ENCODE results near the gene SLC27A1. TPM values are rescaled to one million over a fixed set of nuclear protein-coding genes. Genes with fewer than 3 reads are reported as not detected.

Gene SLC27A1
- total and polyA plus RNA-seq, 9 of the 15 experiments (the other 6 are each of a cell fraction or from before 2014, with no cell fraction given), result 0.06 to 3.0 (median 1.1) TPM

DNA sequence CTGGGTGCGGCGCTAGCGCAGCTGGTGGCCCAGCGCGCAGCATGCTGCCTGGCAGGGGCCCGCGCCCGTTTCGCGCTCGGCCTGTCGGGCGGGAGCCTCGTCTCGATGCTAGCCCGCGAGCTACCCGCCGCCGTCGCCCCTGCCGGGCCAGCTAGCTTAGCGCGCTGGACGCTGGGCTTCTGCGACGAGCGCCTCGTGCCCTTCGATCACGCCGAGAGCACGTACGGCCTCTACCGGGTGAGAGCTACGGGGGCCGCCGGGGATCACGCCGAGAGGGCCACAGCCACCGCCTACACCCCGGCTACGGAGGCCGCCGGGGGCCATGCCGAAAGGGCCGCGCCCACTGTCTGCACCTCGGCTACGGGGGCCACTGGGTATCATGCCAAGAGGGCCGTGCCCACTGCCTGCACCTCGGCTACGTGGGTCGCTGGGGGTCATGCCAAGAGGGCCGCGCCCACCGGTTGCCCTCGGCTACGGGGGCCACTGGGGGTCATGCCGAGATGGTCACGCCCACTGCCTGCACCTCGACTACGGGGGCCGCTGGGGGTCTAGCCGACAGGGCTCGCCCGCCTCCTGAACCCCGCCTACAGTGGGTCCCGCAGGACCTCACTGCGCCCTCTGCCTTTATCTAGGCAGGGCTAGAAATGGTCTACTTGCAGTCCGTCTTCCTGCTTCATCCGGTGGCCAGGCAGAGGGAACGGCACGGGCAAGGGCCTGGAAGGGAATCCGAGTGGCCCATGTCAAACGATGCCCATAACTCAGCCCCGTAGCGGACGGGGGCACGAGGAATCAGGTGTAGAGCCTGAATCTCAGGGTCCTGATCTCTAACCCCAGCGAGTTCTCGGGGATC lies 41.6 kb downstream of the SLC27A1 start (continued):
- TF ChIP-seq, protein P1, sequence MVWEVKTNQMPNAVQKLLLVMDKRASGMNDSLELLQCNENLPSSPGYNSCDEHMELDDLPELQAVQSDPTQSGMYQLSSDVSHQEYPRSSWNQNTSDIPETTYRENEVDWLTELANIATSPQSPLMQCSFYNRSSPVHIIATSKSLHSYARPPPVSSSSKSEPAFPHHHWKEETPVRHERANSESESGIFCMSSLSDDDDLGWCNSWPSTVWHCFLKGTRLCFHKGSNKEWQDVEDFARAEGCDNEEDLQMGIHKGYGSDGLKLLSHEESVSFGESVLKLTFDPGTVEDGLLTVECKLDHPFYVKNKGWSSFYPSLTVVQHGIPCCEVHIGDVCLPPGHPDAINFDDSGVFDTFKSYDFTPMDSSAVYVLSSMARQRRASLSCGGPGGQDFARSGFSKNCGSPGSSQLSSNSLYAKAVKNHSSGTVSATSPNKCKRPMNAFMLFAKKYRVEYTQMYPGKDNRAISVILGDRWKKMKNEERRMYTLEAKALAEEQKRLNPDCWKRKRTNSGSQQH (CRISPR knock-in tag; IDR thresholded peaks at IDR 0.05), result no peak
- TF ChIP-seq, protein P2, sequence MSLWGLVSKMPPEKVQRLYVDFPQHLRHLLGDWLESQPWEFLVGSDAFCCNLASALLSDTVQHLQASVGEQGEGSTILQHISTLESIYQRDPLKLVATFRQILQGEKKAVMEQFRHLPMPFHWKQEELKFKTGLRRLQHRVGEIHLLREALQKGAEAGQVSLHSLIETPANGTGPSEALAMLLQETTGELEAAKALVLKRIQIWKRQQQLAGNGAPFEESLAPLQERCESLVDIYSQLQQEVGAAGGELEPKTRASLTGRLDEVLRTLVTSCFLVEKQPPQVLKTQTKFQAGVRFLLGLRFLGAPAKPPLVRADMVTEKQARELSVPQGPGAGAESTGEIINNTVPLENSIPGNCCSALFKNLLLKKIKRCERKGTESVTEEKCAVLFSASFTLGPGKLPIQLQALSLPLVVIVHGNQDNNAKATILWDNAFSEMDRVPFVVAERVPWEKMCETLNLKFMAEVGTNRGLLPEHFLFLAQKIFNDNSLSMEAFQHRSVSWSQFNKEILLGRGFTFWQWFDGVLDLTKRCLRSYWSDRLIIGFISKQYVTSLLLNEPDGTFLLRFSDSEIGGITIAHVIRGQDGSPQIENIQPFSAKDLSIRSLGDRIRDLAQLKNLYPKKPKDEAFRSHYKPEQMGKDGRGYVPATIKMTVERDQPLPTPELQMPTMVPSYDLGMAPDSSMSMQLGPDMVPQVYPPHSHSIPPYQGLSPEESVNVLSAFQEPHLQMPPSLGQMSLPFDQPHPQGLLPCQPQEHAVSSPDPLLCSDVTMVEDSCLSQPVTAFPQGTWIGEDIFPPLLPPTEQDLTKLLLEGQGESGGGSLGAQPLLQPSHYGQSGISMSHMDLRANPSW (CRISPR knock-in tag; IDR thresholded peaks at IDR 0.05), result 0 out of 2 replicates have a peak, but pooled peaks have one; percentile 20
- TF ChIP-seq SOX6 (IDR thresholded peaks at IDR 0.05) (0 out of 2 replicates have a peak, but pooled peaks have one; percentile 5), PRPF4 (IDR thresholded peaks at IDR 0.05; ENCODE audit: insufficient read depth, low read depth, low read length, poor library complexity, severe bottlenecking) (no peak), ZNF717 (CRISPR knock-in tag; IDR thresholded peaks at IDR 0.05) (no peak), TAF15 (IDR thresholded peaks at IDR 0.05; ENCODE audit: low read depth, low read length) (no peak), ZNF311 (CRISPR knock-in tag; IDR thresholded peaks at IDR 0.05) (no peak), ILK (tag; IDR thresholded peaks at IDR 0.05; ENCODE audit: borderline replicate concordance, low read depth) (no peak), KLF16 (IDR thresholded peaks at IDR 0.05) (peak; percentile 95), U2AF1 (optimal IDR thresholded peaks at IDR 0.05; ENCODE audit: low read depth, low read length) (peak; percentile 96)
- TF ChIP-seq, protein P3, sequence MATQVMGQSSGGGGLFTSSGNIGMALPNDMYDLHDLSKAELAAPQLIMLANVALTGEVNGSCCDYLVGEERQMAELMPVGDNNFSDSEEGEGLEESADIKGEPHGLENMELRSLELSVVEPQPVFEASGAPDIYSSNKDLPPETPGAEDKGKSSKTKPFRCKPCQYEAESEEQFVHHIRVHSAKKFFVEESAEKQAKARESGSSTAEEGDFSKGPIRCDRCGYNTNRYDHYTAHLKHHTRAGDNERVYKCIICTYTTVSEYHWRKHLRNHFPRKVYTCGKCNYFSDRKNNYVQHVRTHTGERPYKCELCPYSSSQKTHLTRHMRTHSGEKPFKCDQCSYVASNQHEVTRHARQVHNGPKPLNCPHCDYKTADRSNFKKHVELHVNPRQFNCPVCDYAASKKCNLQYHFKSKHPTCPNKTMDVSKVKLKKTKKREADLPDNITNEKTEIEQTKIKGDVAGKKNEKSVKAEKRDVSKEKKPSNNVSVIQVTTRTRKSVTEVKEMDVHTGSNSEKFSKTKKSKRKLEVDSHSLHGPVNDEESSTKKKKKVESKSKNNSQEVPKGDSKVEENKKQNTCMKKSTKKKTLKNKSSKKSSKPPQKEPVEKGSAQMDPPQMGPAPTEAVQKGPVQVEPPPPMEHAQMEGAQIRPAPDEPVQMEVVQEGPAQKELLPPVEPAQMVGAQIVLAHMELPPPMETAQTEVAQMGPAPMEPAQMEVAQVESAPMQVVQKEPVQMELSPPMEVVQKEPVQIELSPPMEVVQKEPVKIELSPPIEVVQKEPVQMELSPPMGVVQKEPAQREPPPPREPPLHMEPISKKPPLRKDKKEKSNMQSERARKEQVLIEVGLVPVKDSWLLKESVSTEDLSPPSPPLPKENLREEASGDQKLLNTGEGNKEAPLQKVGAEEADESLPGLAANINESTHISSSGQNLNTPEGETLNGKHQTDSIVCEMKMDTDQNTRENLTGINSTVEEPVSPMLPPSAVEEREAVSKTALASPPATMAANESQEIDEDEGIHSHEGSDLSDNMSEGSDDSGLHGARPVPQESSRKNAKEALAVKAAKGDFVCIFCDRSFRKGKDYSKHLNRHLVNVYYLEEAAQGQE (IDR thresholded peaks at IDR 0.05; ENCODE audit: borderline replicate concordance), result 0 out of 2 replicates have a peak, but pooled peaks have one; percentile 1
- TF ChIP-seq, protein P3 (CRISPR knock-in tag; IDR thresholded peaks at IDR 0.05; ENCODE audit: low read depth), result 0 out of 2 replicates have a peak, but pooled peaks have one; percentile 8
- TF ChIP-seq, protein P4, sequence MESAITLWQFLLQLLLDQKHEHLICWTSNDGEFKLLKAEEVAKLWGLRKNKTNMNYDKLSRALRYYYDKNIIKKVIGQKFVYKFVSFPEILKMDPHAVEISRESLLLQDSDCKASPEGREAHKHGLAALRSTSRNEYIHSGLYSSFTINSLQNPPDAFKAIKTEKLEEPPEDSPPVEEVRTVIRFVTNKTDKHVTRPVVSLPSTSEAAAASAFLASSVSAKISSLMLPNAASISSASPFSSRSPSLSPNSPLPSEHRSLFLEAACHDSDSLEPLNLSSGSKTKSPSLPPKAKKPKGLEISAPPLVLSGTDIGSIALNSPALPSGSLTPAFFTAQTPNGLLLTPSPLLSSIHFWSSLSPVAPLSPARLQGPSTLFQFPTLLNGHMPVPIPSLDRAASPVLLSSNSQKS (CRISPR knock-in tag; IDR thresholded peaks at IDR 0.05), result no peak
